ENCODE data around the gene MFN2.

The MFN2 gene

GRCh38 chr1:12035312-12035711 lies 55.1 kb downstream of the MFN2 start:
- no peak overlapping the region for H3K4me2 ChIP-seq (ENCODE audit: low read length)
- no peak overlapping the region for H3K18ac ChIP-seq (ENCODE audit: low read length)
- H4K12ac ChIP-seq (ENCODE audit: low read depth, low read length), result no peak overlapping the region
- H3K27me3 ChIP-seq (ENCODE audit: insufficient read depth, low read length), result no peaks in the 10 kb centered on the region
- H3K9ac ChIP-seq (ENCODE audit: low read length), result no peak overlapping the region
- H3K36me3 ChIP-seq (ENCODE audit: control insufficient read depth in 1 of 2, insufficient read depth in 2 of 2, low read length in 2 of 2), result peaks cover 17 to 20% of the 10 kb centered on the region in 2 experiments
- H3K4me1 ChIP-seq (ENCODE audit: control insufficient read depth in 1 of 2, insufficient read depth in 2 of 2, low read length in 2 of 2), result peaks cover 2 to 4% of the 10 kb centered on the region in 2 experiments
- H2AFZ ChIP-seq (ENCODE audit: insufficient read depth, low read length, poor library complexity), result no peak overlapping the region
- no peak overlapping the region for H3K27ac ChIP-seq (ENCODE audit: low read depth, low read length)
- H3K9me3 ChIP-seq (ENCODE audit: insufficient read depth, low read depth, low read length), result peaks cover 3% of the 10 kb centered on the region
- H3K23ac ChIP-seq (ENCODE audit: low read length), result no peak overlapping the region
- no peak overlapping the region for H3K14ac ChIP-seq (ENCODE audit: low read length)
- no peak overlapping the region for H2BK12ac ChIP-seq (ENCODE audit: low read length)
- H3K79me1 ChIP-seq (ENCODE audit: low read length), result no peaks in the 10 kb centered on the region
- no peak overlapping the region for H3K4ac ChIP-seq (ENCODE audit: low read depth, low read length)
- WGBS (ENCODE audit: extremely low coverage, insufficient coverage, insufficient read length), result no CpG with 5 or more reads among the region's 4 CpGs
- no peak overlapping the region for H2BK120ac ChIP-seq (ENCODE audit: insufficient read depth, low read length, poor library complexity)
- no peaks in the 10 kb centered on the region for H3K79me2 ChIP-seq (ENCODE audit: control insufficient read depth, insufficient read depth, low read length, poor library complexity)
- H4K91ac ChIP-seq (ENCODE audit: low read depth, low read length), result no peak overlapping the region
- no peak overlapping the region for H3K4me3 ChIP-seq (ENCODE audit: low read depth, low read length)
- no peak overlapping the region for H4K8ac ChIP-seq (ENCODE audit: low read depth, low read length)
- no peak for DNase-seq
- no peak overlapping the region for H2AK5ac ChIP-seq (ENCODE audit: low read length)
- no peak overlapping the region for H2BK5ac ChIP-seq (ENCODE audit: low read depth, low read length, poor library complexity)

DNA sequence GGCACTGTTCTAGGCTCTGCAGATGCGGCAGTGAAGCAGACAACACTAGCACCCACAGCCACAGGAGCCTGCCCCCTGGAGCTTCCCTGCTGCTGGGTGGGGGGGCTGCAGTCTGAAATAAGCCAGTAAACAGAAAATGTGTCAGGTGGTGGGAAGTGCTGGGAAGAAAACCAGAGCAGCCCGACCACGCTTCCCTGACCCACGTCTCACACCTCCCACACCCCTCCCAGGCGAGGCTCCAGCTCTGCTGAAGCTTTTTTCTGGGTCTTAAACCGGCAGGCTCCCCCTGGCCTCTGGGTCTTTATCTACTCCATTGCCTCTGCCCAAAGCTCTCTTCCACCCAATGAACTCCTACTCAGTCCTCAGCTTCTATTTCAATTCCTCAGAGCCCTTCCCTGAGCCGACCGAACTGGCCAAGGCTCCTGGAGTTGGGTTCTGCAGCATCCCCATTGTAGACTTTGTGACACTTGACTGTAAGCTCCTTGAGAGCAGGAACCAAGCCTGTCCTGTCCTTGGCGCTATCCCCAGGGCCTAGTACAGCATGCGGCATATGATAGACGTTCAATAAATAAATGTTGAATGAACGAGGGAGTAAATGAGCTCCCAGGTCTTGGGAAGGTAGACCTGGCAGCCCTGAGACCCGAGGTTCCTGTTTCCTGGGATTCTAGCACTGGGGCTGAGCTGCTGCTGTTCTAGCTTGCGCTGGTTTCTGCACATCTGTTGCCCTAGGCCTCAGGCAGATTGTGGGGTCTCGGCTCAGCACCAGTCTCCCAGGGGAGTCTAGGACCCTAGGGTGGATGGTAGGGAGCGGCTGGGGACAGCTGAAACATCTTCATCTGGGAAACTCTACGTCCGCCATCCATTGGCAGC lies 57.5 kb downstream of the MFN2 start:
- H4K91ac ChIP-seq (ENCODE audit: low read depth, low read length), result no peak overlapping the region
- no peak overlapping the region for H4K8ac ChIP-seq (ENCODE audit: low read depth, low read length)
- no peak overlapping the region for H3K4ac ChIP-seq (ENCODE audit: low read depth, low read length)
- H2AFZ ChIP-seq (ENCODE audit: insufficient read depth, low read length, poor library complexity), result no peak overlapping the region
- no peaks in the 10 kb centered on the region for H3K79me2 ChIP-seq (ENCODE audit: control insufficient read depth, insufficient read depth, low read length, poor library complexity)
- no peak overlapping the region for H3K27ac ChIP-seq (ENCODE audit: low read depth, low read length)
- H3K23ac ChIP-seq (ENCODE audit: low read length), result no peak overlapping the region
- WGBS (ENCODE audit: extremely low coverage, insufficient coverage, insufficient read length), result no CpG with 5 or more reads among the region's 18 CpGs
- no peak overlapping the region for H2AK5ac ChIP-seq (ENCODE audit: low read length)
- DNase-seq, result no peak
- H3K27me3 ChIP-seq (ENCODE audit: insufficient read depth, low read length), result no peaks in the 10 kb centered on the region
- H2BK120ac ChIP-seq (ENCODE audit: insufficient read depth, low read length, poor library complexity), result no peak overlapping the region
- no peak overlapping the region for H2BK12ac ChIP-seq (ENCODE audit: low read length)
- no peak overlapping the region for H3K14ac ChIP-seq (ENCODE audit: low read length)
- no peak overlapping the region for H3K9ac ChIP-seq (ENCODE audit: low read length)
- H4K12ac ChIP-seq (ENCODE audit: low read depth, low read length), result no peak overlapping the region
- no peak overlapping the region for H3K18ac ChIP-seq (ENCODE audit: low read length)
- H3K79me1 ChIP-seq (ENCODE audit: low read length), result no peaks in the 10 kb centered on the region
- peaks cover 2% of the 10 kb centered on the region for H3K9me3 ChIP-seq (ENCODE audit: insufficient read depth, low read depth, low read length)
- no peak overlapping the region for H3K4me2 ChIP-seq (ENCODE audit: low read length)
- no peak overlapping the region for H3K4me3 ChIP-seq (ENCODE audit: low read depth, low read length)
- peaks cover 0 to 2% of the 10 kb centered on the region in 2 experiments for H3K36me3 ChIP-seq (ENCODE audit: control insufficient read depth in 1 of 2, insufficient read depth in 2 of 2, low read length in 2 of 2)
- H2BK5ac ChIP-seq (ENCODE audit: low read depth, low read length, poor library complexity), result no peak overlapping the region
- H3K4me1 ChIP-seq (ENCODE audit: control insufficient read depth in 1 of 2, insufficient read depth in 2 of 2, low read length in 2 of 2), result peaks cover 4% of the 10 kb centered on the region in 2 experiments

DNA sequence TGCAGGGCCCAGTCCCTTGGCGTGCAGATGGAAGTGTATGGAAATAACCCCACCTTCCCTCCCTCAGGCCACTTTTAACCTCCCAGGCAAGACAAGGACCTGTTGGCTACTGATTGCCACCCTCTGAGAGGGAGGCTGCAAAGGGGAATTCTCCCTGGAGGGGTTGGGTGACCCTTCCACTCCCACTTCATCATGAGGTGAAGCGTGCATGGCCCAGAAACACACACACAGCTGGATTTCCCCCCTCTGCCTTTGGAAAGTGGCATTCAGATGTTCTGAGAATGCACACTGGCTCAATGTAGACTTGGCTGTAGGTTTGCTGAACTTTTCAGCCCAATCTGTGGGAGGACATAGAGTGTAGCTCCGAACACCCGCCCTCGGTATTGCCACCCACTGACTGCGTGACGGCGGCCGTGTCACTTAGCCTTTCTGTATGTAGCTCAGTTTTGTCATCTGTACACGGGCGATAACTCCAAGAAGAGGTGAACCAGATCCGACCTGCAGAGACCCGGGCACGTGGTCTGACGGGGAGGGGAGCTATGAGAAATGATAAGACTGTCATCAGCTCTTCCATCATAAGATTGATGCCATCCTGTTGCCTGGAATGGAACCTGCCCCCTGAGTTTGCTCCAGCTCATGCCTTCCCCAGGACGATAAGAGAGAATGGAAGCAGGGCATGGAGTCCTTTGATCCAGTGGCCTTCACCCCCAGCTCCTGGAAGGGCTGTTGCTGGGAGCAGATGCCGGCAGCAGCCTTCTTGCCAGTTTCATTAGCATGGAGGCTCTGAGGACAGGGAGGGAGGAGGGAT lies 58.3 kb downstream of the MFN2 start:
- Histone ChIP-seq H3K27me3 (ENCODE audit: insufficient read depth, low read length) (no peaks in the 10 kb centered on the region), H2BK5ac (ENCODE audit: low read depth, low read length, poor library complexity) (no peak overlapping the region), H4K8ac (ENCODE audit: low read depth, low read length) (no peak overlapping the region), H2AK5ac (ENCODE audit: low read length) (no peak overlapping the region), H3K14ac (ENCODE audit: low read length) (no peak overlapping the region), H3K27ac (ENCODE audit: low read depth, low read length) (no peak overlapping the region), H3K18ac (ENCODE audit: low read length) (no peak overlapping the region), H2BK12ac (ENCODE audit: low read length) (no peak overlapping the region), H3K79me1 (ENCODE audit: low read length) (no peaks in the 10 kb centered on the region), H3K9ac (ENCODE audit: low read length) (no peak overlapping the region), H4K12ac (ENCODE audit: low read depth, low read length) (no peak overlapping the region), H3K9me3 (ENCODE audit: insufficient read depth, low read depth, low read length) (peaks cover 2% of the 10 kb centered on the region), H3K4me1 (ENCODE audit: control insufficient read depth in 1 of 2, insufficient read depth in 2 of 2, low read length in 2 of 2) (peaks cover 4% of the 10 kb centered on the region in 2 experiments), H3K4me3 (ENCODE audit: low read depth, low read length) (no peak overlapping the region), H4K91ac (ENCODE audit: low read depth, low read length) (no peak overlapping the region), H3K79me2 (ENCODE audit: control insufficient read depth, insufficient read depth, low read length, poor library complexity) (no peaks in the 10 kb centered on the region), H3K4ac (ENCODE audit: low read depth, low read length) (no peak overlapping the region), H2BK120ac (ENCODE audit: insufficient read depth, low read length, poor library complexity) (no peak overlapping the region), H3K36me3 (ENCODE audit: control insufficient read depth in 1 of 2, insufficient read depth in 2 of 2, low read length in 2 of 2) (peaks cover 0 to 2% of the 10 kb centered on the region in 2 experiments), H3K23ac (ENCODE audit: low read length) (no peak overlapping the region), H3K4me2 (ENCODE audit: low read length) (no peak overlapping the region), H2AFZ (ENCODE audit: insufficient read depth, low read length, poor library complexity) (no peak overlapping the region)
- no CpG with 5 or more reads among the region's 17 CpGs for WGBS (ENCODE audit: extremely low coverage, insufficient coverage, insufficient read length)
- no peak for DNase-seq

DNA sequence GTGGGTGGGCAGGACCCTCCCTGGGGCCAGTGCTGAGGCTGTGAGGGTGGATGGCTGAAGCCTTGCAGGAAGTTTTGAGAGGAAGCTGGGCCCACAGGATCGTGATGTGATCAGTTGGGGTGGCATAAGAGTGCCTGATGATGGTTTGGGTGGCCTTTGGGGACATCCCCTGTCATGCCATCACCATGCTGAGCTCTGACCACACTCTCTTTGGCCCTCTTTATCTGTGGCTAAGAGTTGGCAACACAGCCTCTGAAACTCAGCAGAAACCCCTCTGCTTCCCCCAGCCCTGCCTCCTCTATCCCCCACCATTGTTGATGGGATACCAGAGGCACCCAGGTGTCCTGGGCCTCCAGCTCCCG lies 58.9 kb downstream of the MFN2 start:
- Histone ChIP-seq H2BK5ac (ENCODE audit: low read depth, low read length, poor library complexity) (no peak overlapping the region), H3K27me3 (ENCODE audit: insufficient read depth, low read length) (no peaks in the 10 kb centered on the region), H3K27ac (ENCODE audit: low read depth, low read length) (no peak overlapping the region), H3K79me2 (ENCODE audit: control insufficient read depth, insufficient read depth, low read length, poor library complexity) (no peaks in the 10 kb centered on the region), H3K4me1 (ENCODE audit: control insufficient read depth in 1 of 2, insufficient read depth in 2 of 2, low read length in 2 of 2) (peaks cover 4% of the 10 kb centered on the region in 2 experiments), H2AK5ac (ENCODE audit: low read length) (no peak overlapping the region), H4K8ac (ENCODE audit: low read depth, low read length) (no peak overlapping the region), H3K79me1 (ENCODE audit: low read length) (no peaks in the 10 kb centered on the region), H2BK120ac (ENCODE audit: insufficient read depth, low read length, poor library complexity) (no peak overlapping the region), H4K91ac (ENCODE audit: low read depth, low read length) (no peak overlapping the region), H3K18ac (ENCODE audit: low read length) (no peak overlapping the region), H3K4me2 (ENCODE audit: low read length) (no peak overlapping the region), H2AFZ (ENCODE audit: insufficient read depth, low read length, poor library complexity) (no peak overlapping the region), H3K14ac (ENCODE audit: low read length) (no peak overlapping the region), H3K4ac (ENCODE audit: low read depth, low read length) (no peak overlapping the region), H4K12ac (ENCODE audit: low read depth, low read length) (no peak overlapping the region), H3K9ac (ENCODE audit: low read length) (no peak overlapping the region), H3K4me3 (ENCODE audit: low read depth, low read length) (no peak overlapping the region), H2BK12ac (ENCODE audit: low read length) (no peak overlapping the region), H3K9me3 (ENCODE audit: insufficient read depth, low read depth, low read length) (peaks cover 2% of the 10 kb centered on the region), H3K23ac (ENCODE audit: low read length) (no peak overlapping the region), H3K36me3 (ENCODE audit: control insufficient read depth in 1 of 2, insufficient read depth in 2 of 2, low read length in 2 of 2) (peaks cover 0 to 2% of the 10 kb centered on the region in 2 experiments)
- no peak for DNase-seq
- WGBS (ENCODE audit: extremely low coverage, insufficient coverage, insufficient read length), result no CpG with 5 or more reads among the region's 2 CpGs
